SIG-M5 treated with dmso at 0.1 percent for 504 hours (cell line): ENCODE measurements around the gene NUDT9.
"Not testable (repeated sequence)": the region's sequence is repeated elsewhere in the genome, so short reads cannot be mapped to it uniquely, and the experiment has no call there.

Experiments
- DNase-seq: peaks from one replicate; lab custom pipeline; 2025; ENCODE audit not compliant: unreplicated experiment; lab: John Stamatoyannopoulos, UW

The NUDT9 gene

GRCh38 chr4:87406902-87407301, 15.5 kb upstream of the NUDT9 start:
- DNase-seq: not testable (repeated sequence)

- DNase-seq: no peak
Observed at GRCh38 chr4:87409420-87409939, 12.9 kb upstream of the NUDT9 start.

GRCh38 chr4:87410157-87410556, 12.2 kb upstream of the NUDT9 start:
- DNase-seq: no peak

GRCh38 chr4:87410679-87411078, 11.7 kb upstream of the NUDT9 start:
- no peak for DNase-seq

GRCh38 chr4:87414816-87415215, 7.6 kb upstream of the NUDT9 start:
- no peak for DNase-seq

GRCh38 chr4:87416965-87417364, 5.4 kb upstream of the NUDT9 start:
- no peak for DNase-seq

GRCh38 chr4:87418410-87418809, 4.0 kb upstream of the NUDT9 start:
- not testable (repeated sequence) for DNase-seq

GRCh38 chr4:87419578-87420249, 2.7 kb upstream of the NUDT9 start:
- DNase-seq: no peak

- DNase-seq: no peak
Observed at GRCh38 chr4:87420276-87420830, 2.0 kb upstream of the NUDT9 start.

- no peak for DNase-seq
Observed at GRCh38 chr4:87423317-87424098, 1.1 kb downstream of the NUDT9 start.

- not testable (repeated sequence) for DNase-seq
Observed at GRCh38 chr4:87424099-87424543, 1.7 kb downstream of the NUDT9 start.

GRCh38 chr4:87425711-87426110, 3.3 kb downstream of the NUDT9 start:
- no peak for DNase-seq

GRCh38 chr4:87426865-87427517, 4.6 kb downstream of the NUDT9 start:
- no peak for DNase-seq

- no peak for DNase-seq
Observed at GRCh38 chr4:87427518-87427868, 5.1 kb downstream of the NUDT9 start.

- DNase-seq: no peak
Observed at GRCh38 chr4:87428979-87429378, 6.6 kb downstream of the NUDT9 start.

- no peak for DNase-seq
Observed at GRCh38 chr4:87430038-87430437, 7.7 kb downstream of the NUDT9 start.

GRCh38 chr4:87433342-87433741, 11.0 kb downstream of the NUDT9 start:
- no peak for DNase-seq

- no peak for DNase-seq
Observed at GRCh38 chr4:87442889-87443288, 20.5 kb downstream of the NUDT9 start.

GRCh38 chr4:87444741-87445140, 22.4 kb downstream of the NUDT9 start:
- DNase-seq: no peak

- DNase-seq: no peak
Observed at GRCh38 chr4:87445964-87446363, 23.6 kb downstream of the NUDT9 start.

GRCh38 chr4:87446375-87446774, 24.0 kb downstream of the NUDT9 start:
- not testable (repeated sequence) for DNase-seq
